SKM-1 (cell line): Measurements from ENCODE around the gene GAK.

ENCODE experiments used
- DNase-seq: peaks from one replicate; lab custom pipeline; 2025; ENCODE audit not compliant: unreplicated experiment; lab: John Stamatoyannopoulos, UW

Gene GAK

DNA sequence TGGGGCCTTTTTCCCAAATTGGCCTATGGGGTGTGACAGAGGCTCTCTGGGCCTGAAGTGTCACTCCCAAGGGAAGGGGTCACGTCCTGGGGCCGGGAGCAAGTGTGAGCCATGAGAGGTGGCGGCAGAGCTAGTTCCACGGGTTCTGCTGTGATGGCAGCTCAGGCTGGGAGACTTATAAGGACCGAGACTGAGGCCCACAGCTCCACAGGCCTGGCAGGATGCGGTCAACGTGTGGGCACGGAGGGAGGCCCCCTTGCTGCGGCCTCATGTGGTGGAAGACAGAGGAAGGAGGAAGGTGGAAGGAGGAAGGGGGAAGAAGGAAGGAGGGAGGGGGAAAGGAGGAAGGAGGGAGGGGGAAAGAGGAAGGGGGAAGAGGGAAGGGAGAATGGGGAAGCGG is 99.0 kb downstream of the GAK start:
- DNase-seq: peak; percentile 79

DNA sequence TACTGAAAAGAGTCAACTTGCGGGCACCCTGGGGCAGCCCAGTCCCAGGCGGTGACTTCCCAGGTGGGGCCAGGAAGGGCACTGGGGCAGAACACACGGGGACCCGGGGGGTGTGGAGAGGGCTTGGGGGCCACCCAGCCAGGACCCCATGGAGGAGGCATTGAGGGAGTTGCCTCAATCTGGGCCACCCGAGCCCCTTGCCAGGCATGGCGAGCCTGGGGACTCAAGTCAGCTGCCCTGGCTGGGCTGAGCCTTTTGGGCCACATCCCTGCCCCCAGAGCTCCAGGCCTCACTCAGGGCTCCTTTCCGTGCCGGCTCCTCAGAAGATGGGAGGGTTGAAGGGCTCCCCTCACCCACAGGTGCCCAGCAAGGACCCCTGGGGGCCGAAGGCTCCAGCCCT is 99.6 kb downstream of the GAK start:
- DNase-seq: no peak

DNA sequence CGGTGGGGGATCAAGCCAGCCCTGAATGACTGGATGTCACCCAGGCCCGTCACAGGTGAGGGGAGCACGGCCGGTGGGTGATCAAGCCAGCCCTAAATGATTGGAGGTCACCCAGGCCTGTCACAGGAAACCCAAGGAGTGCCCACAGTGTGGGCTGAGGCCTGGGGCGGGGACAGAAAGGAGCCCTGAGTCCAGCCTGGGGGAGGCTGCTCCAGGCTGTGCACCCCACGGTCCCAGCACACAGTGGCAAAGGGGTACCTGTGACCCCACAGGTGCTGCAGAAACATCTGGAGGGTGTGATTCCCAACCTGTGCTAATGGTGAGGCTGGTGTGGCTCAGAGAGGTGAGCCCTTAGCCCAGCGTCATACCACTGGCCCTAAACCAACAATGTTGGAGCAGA is 100.0 kb downstream of the GAK start:
- DNase-seq: no peak

GRCh38 chr4:831483-831805 is 100.7 kb downstream of the GAK start:
- no peak for DNase-seq

DNA sequence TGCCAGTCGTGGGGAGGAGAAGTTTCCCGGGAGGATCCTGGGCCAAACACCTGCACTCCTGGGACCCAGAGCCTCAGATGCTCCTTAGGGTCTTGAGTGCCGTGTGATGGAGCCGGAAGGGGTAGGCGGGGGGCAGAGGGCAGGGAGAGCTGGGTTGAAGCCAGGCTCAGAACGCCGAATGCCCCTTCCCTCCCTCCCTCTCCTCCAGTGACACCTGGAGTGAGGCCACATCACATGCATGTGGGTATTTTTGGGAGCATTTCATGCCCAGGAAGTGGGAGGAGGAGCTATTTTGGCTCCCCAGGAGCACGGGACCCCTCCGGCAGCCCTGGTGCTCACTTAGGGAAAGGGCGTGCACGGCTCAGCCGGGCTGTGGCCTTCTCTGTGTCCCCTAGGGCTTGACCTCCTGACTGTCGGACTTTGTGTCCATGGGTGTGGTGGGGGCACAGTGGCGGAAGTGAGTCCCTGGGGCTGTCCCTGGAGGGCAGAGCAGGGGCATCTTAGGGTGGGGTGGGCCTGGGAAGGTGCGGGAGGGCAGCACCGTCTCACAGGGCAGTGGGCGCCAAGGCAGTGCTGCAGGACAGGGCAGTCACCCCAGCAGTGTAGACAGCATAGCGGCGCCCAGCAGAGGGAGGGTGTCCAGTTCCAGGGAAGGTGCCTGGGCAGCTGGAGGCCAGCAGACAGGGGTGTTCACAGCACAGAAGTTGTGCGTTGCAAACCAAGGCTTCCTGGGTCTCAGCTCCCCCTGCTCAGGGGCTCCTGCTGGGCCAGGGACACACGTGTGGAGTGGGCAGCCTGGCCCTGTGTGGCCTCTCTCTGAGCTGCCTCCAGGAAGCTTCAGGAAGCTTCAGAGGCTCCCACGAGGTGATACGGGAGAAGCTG is 101.3 kb downstream of the GAK start:
- DNase-seq: no peak

GRCh38 chr4:829761-830600 is 102.1 kb downstream of the GAK start:
- no peak for DNase-seq

DNA sequence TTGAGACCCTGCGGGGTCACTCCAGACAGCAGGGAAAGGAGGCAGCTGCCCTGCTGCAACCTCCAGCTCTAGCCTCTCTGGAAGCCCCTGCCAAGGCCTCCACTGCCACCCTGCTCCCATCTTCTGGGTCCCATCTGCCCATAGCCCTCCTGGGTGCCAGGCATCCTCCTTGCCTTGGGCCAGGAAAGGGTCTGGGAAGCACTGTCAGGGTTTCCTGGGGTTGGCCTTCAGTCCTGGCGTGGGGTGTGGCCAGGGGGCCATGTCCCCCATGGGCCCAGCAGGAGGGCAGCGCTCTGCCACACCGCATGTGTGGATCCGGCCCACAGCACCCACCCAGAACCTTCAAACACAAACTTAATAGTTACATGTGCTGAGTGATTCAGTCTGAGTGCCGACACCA is 102.8 kb downstream of the GAK start:
- no peak for DNase-seq

DNA sequence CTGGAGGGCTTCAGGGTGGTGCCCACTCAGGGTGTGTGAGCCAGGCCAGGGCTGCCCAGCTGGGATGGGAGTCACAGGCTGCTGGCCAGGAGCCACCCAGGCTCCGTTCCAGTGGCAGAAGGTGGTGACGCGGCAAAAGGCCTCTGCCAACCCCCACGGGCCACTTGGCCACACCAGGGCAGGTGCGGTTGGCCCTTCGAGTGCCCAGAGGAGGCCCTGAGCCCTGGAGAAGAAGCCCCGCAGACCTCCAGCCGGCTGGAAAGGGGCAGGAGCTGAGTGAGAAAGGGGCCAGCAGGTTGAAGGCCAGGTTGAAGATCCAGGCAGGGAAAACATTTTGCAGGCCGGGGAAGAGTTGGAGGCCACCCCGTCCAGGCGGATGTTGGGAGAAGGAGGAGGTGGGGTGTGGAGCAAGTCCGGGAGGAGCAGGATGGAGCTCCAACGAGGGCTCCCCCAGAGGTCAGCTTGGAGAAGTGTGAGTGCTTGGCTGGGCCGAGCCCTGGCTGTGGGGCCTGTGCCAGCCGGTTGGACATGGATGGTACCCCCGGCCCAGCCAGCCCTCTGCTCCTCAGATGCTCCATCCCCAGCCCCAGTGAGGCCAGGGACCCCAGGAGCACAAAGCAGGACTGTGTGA is 103.4 kb downstream of the GAK start:
- no peak for DNase-seq

- no peak for DNase-seq
Measured at GRCh38 chr4:827209-828081, 104.7 kb downstream of the GAK start.

DNA sequence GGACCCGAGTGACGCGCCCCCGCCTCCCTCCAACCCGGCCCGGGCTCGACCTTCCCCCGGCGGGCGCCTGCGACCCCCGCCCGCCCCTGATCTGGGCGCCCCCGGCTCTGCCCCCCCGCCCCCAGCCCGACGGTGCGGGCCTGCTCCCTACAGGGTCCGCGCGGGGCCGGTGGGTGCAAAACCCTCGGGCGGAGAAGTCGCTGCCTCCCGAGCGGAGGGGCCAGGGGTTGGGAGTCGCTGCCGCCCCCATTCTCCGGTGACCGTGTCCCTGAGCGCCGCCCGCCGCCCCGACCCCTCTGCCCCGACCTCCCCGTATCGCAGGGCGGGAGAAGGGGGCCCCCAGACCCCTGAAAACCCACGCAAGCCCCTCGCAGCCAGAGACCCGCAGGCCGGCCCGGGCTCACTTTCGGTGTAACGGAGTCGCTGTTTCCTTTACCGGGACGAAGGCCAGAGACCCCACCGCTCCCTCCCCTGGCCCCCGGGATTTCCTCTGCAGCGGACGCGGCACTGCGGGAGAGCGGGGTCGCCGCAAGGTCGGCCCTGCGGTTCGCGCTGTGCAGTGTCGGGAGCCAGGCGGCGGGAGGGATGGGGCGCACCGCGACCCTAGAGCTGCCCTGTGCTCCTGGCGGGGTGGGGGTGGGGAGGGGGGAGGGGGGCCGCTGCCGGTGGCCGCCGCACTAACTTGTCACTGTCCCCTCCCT is 105.5 kb downstream of the GAK start:
- no peak for DNase-seq

- no peak for DNase-seq
Measured at GRCh38 chr4:825971-826330, 106.2 kb downstream of the GAK start, which contains the start of gene CPLX1. Gene CPLX1 (minus strand): TSS chr4:826129. CDS start chr4:824522, 1,607 bp downstream.

DNA sequence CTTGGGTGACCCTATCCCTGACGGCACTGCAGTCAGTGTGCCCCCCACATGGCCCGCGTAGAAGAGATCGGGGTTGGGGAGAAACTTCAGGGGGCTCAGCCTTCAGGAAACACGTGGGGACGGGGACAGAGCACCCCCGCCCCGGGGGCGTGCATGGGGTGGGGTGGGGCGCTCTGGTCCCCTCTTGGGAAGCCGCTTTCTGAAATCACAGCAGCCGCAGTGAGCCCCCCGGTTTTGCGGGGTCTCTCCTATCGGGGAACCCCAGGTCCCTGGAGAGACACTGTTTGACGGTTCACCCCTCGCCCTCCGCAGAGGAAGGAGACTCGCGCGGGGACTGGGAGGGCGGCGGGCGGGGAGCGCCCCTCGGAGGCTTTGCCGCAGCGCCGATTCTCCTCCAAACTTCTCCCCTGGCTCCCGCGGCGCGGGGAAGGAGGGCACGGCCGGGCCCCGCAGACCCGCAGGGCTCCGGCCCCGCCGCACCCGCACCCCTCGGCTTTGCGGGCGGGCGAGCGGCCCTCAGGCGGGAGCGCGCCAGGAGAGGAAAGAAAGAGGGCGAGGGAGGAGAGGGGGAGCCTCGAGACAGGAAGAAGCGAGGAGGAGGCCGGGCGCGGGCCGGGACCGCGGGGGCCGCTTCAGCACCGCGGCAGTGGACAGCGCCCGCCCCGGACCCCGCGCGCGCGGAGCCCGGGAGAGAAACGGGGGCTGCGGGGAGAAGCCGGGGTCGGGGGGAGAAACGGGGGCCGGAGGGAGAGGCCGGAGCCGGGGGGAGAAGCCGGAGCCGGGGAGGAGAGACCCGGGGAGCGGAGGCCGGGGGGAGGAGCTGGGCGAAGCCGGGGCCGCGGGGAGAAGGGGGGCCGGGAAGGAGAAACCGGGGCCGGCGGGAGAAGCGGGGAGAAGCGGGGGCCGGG is 106.8 kb downstream of the GAK start:
- DNase-seq: no peak

GRCh38 chr4:824461-825062 is 107.6 kb downstream of the GAK start:
- DNase-seq: no peak

DNA sequence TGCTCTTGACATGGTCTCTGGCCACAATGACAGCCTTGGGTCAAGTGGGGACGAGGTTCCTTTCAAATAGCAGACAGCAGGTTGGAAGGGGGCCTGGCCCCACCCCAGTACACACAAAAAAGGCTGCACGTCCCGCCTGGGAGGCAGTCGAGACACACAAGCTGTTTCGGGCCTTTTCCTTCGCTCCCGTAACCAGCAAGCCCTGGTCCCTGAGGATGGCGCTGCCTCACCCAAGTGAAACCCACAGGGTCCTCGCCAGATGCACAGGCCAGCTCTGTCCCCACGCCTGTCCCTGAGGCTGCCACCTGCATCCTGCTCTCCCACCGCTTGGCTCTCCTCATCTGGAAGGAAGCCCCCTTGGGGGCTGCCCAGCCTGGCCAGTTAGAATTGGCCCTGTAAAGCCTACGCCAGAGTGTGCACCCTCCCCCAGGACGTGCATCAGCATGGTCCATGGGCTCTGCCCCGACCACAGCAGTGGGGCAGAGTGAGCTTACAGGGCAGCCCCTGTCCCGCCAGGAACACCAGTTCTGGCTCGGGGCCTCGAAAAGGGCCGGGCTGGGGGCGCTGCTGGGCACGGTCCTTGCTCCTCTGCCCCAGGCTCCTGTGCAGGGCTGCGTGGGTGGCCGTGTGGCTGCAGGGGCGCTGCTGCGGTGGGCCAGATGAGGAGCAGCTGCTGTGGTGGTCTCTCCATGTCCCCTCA is 108.2 kb downstream of the GAK start:
- no peak for DNase-seq

DNA sequence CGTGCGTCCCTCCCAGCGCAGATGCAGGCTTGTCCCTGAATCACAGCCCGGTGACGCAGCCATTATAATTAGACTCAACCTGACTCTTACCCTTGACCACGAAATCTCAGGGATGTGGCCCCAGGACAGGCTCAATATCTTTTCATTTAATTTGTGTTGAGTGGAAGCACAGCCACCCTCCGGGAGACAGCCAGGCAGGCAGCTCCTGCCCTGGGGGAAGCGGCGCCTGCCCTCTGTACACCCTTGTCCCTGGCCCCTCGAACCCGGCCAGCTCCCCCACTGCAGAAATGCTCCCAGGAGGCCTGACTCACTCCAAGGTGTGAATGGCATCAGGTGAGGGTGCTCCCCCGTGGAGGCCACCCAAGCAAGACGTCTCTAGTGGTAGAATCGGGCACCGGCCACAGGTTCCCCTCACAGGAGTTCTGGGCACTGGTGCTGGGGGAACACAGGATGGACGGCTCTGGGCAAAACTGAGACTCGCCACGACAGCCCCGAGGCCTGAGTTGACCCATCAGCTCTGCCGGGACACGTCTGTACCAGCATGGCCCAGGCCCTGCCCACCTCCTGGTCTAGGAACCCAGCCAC is 108.8 kb downstream of the GAK start:
- DNase-seq: no peak

DNA sequence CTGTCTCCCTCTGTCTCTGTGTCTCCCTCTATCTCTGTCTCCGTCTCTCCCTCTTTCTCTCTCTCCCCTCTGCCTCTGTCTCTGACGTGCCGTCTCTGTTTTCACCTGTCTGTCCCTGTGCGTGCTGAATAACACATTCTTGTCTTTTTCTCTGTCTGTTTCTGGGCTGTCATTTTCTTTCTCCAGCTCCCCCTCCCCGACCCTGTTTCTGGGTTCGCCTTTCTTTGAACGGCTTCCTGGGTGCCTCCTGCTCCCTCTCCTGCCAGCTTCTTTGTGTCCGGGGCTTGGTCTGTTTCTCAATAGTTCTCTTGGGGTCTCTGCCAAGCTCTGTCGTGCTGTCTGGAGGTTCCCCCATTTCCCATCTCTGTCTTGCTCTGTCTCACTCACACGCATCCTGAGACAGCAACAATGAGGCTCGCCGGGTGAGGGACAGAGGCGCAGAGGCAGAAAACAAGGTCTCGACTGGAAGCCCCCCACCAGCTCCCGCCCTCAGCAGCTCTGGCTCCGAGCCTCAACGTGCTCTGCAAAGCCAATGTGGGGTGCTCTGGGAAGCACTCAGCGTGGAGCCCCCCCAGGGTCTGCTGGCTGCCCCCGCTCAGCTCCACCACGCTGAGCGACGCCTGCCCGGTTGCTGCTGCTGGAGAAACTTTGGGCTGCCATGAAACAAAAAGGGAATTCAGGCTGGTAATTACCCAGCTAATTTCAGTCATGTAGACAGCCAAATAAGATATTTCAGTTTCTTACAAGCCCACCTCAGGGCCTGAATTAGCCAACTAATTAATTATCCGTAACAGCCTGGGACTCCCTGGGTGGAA is 109.5 kb downstream of the GAK start:
- no peak for DNase-seq

GRCh38 chr4:821631-822030 is 110.5 kb downstream of the GAK start:
- no peak for DNase-seq
